ENCODE results near the gene SNTG2. TPM values are rescaled to one million over a fixed set of nuclear protein-coding genes. Genes with fewer than 3 reads are reported as not detected.
"Not testable (repeated sequence)": the region's sequence is repeated elsewhere in the genome, so short reads cannot be mapped to it uniquely, and the experiment has no call there.

The SNTG2 gene
- total RNA-seq, 4 donors from 2014 or later: 3.3 to 7.4 (median 4.5) TPM

GRCh38 chr2:1414121-1414520 lies 463.5 kb downstream of the SNTG2 start:
- DNase-seq (ENCODE audit: extremely low spot score): no peak
- Histone ChIP-seq H3K27ac (replicated peaks in 1 of 4) (no peak overlapping the region), H3K9me3 (no peaks in the 10 kb centered on the region), H3K4me3 (no peak overlapping the region), H3K27me3 (peaks cover 0 to 1% (median 0%) of the 10 kb centered on the region in 4 donors), H3K36me3 (peaks cover 0 to 43% (median 0%) of the 10 kb centered on the region in 4 donors), H3K4me1 (no peaks in the 10 kb centered on the region)
- 78% methylated on average over 13 of the region's 13 CpGs for WGBS
- TF ChIP-seq POLR2A (IDR thresholded peaks at IDR 0.05; ENCODE audit: low read depth) (no peak), EP300 (IDR thresholded peaks at IDR 0.05) (no peak), CTCF (IDR thresholded peaks at IDR 0.05) (no peak), POLR2AphosphoS5 (IDR thresholded peaks at IDR 0.05) (no peak)
- intact Hi-C loops (cut with DNase I): no loop called here

GRCh38 chr2:1414901-1415300 lies 464.3 kb downstream of the SNTG2 start:
- H3K9me3 ChIP-seq; H3K27me3 ChIP-seq; H3K27ac ChIP-seq (replicated peaks in 1 of 4); H3K4me1 ChIP-seq; H3K4me3 ChIP-seq; DNase-seq (ENCODE audit: extremely low spot score); intact Hi-C loops (cut with DNase I): not testable (repeated sequence)
- WGBS: 96% methylated on average over 4 of the region's 11 CpGs
- peaks cover 0 to 42% (median 0%) of the 10 kb centered on the region in 4 donors for H3K36me3 ChIP-seq

- WGBS: 94% methylated on average over 2 of the region's 6 CpGs
- no peak for TF ChIP-seq POLR2A (IDR thresholded peaks at IDR 0.05; ENCODE audit: low read depth)
- TF ChIP-seq EP300 (IDR thresholded peaks at IDR 0.05): no peak
- no peak for TF ChIP-seq POLR2AphosphoS5 (IDR thresholded peaks at IDR 0.05)
- TF ChIP-seq CTCF (IDR thresholded peaks at IDR 0.05): no peak
- H3K27me3 ChIP-seq: peaks cover 0 to 6% (median 0%) of the 10 kb centered on the region in 4 donors
- no peak for DNase-seq (ENCODE audit: extremely low spot score)
- no peaks in the 10 kb centered on the region for H3K4me1 ChIP-seq
- intact Hi-C loops (cut with DNase I): no loop called here
- H3K4me3 ChIP-seq: no peak overlapping the region
- H3K36me3 ChIP-seq: peaks cover 0 to 45% (median 0%) of the 10 kb centered on the region in 4 donors
- H3K27ac ChIP-seq (replicated peaks in 1 of 4): no peak overlapping the region
- no peaks in the 10 kb centered on the region for H3K9me3 ChIP-seq
Measured at GRCh38 chr2:1415501-1415900, 464.9 kb downstream of the SNTG2 start.

Data from esophagus muscularis mucosa (tissue), 4 donors.